NCI-H128 (cell line): Measurements from ENCODE around the gene SYCE3.

Experiments
- DNase-seq: peaks from one replicate; lab custom pipeline; 2025; ENCODE audit not compliant: unreplicated experiment; lab: John Stamatoyannopoulos, UW

The SYCE3 gene

GRCh38 chr22:50532824-50533796 is 29.6 kb downstream of the SYCE3 start:
- no peak for DNase-seq

- DNase-seq, result no peak
These were observed 30.6 kb downstream of the SYCE3 start for GRCh38 chr22:50531962-50532674.

DNA sequence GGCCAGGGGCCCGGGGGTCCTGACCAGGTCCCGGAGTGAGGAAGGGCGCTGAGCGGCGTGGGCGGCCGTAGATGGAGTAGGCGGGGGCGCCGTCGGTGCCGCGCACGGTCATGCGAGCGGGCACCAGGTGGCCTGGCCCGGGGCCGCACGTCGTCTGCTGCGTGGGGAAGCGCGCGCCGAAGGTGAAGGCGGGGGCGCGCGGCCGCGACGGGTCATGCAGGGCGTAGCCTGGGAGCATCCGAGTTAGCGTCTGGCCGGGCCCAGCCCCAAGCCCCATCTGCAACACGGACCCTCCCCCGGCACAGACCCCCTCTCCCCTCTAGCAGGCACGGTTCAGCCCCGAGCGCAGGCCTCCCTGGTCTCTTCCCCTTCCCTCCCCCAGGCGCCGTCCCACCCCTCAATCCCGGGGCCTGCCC is 31.2 kb downstream of the SYCE3 start:
- no peak for DNase-seq

GRCh38 chr22:50530877-50531545 is 31.7 kb downstream of the SYCE3 start:
- DNase-seq, result peak; percentile 9

DNA sequence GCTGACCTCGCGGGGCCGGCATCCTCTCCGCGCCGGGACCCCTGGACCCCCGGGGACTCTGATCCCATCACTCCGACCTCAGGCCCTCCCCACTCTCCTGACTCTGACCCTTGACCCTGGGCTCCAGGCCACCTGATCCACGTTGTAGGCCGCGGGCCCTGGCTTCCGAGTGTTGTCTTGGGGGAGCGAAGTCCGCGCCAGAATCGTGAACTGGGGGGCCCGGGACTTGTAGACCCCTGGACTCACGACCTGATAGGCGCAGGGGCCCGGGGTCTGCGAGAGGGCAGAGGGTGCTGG is 32.2 kb downstream of the SYCE3 start:
- DNase-seq, result no peak

- no peak for DNase-seq
These were observed 32.7 kb downstream of the SYCE3 start, which contains the start of gene TYMP for GRCh38 chr22:50529897-50530579. TYMP (minus strand) TSS chr22:50530012; CDS start chr22:50529709, 303 bp downstream.

- no peak for DNase-seq
These were observed 33.3 kb downstream of the SYCE3 start for GRCh38 chr22:50529416-50529896.

- DNase-seq, result no peak
These were observed 33.9 kb downstream of the SYCE3 start for GRCh38 chr22:50528682-50529415.

DNA sequence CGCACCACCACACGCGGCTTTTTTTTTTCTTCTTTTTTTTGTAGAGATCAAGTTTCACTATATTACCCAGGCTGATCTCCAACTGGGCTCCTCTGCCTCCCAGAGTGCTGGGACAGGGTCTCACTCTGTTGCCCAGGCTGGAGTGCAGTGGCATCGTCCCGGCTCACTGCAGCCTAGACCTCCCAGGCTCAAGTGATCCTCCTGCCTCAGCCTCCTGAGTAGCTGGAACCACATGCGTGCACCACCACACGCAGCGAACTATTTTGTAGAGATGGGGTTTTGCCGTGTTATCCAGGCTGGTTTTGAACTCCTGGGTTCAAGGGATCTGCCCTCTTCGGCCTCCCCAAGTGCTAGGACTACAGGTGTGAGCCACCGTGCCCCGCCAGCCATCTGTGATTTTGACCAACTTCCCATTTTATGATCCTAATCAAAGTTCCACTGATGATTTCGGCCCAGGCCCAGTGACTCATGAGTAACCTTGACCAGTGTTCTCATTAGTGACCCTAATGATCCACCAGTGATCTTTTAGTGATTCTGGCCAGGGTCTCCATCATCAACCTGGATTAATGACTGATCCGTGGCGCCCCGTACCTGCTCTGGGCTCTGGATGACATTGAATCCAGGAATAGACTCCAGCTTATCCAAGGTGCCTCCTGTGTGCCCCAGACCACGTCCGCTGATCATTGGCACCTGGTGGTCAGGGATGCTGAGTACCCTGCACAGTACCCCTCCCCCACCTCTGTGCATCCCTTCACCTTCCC is 34.6 kb downstream of the SYCE3 start:
- DNase-seq, result no peak

DNA sequence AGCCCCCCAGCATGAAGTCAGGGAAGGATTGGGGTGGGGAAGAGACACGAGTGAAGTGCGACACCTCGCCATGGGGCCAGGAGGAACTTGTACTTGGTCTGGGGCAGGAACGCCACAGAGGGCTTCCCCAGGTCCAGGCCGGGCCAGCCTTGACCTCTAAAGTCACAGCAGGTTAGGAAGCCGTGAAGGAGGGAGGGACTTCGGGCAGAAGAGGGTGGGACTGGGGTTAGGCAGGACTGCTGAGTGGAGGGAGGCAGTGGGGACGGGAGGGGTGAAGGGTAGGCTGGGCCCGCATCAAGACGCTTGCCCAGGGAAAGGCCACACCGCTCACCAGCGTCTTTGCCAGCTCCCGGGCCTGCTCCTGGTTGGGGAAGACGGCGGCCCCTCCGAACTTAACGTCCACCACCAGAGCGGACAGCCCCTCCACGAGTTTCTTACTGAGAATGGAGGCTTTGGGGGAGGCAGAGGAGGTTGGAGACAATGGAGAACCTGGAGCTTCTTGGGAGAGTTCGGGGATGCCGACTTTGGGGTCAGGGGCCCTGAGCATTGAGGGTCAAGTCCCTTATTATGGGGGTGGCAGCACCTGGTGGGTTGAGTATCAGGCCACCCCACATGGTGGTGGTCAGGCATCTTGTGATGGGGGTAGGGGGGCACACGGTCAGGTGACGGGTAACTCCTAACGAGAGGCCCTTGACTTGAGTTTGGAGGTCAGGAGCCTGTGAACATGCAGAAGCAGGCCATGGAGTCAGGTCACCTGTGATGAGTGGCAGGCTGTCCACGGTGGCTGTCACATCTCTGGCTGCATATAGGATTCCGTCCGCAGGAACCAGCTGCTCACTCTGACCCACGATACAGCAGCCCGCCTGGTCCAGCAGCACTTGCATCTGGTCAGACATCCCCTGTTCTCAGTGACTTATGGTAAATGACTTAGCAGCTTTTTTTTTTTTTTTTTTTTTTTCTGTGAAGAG is 35.6 kb downstream of the SYCE3 start:
- no peak for DNase-seq

GRCh38 chr22:50526108-50526833 is 36.4 kb downstream of the SYCE3 start:
- peak; percentile 30 for DNase-seq

- DNase-seq, result no peak
These were observed 36.9 kb downstream of the SYCE3 start for GRCh38 chr22:50525858-50526107.

GRCh38 chr22:50525104-50525857 is 37.4 kb downstream of the SYCE3 start, which contains the start of gene SCO2:
SCO2 (minus strand) TSS chr22:50525598; CDS start chr22:50524411, 1,187 bp downstream.
- DNase-seq, result peak; percentile 82

DNA sequence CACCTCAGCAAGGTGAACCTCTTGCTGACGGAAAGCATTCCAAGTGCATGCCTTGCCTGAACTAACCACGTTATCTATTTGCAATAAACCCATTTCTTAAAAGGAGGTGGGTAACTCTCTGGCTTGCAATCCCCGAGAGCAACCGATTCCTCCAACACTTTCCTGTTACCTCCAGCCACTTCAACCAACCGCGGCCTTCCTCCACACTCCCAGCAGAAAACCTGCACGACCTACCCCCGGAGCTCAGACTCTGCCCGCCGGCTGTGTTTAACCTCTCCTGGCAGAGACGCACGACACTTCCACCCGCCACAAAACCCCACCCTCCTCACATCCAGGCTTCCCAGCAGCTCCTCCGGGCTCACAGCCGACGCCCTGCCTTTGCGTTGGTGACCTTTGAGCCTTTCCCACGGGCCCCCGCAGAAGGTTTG is 38.0 kb downstream of the SYCE3 start:
- DNase-seq, result no peak

DNA sequence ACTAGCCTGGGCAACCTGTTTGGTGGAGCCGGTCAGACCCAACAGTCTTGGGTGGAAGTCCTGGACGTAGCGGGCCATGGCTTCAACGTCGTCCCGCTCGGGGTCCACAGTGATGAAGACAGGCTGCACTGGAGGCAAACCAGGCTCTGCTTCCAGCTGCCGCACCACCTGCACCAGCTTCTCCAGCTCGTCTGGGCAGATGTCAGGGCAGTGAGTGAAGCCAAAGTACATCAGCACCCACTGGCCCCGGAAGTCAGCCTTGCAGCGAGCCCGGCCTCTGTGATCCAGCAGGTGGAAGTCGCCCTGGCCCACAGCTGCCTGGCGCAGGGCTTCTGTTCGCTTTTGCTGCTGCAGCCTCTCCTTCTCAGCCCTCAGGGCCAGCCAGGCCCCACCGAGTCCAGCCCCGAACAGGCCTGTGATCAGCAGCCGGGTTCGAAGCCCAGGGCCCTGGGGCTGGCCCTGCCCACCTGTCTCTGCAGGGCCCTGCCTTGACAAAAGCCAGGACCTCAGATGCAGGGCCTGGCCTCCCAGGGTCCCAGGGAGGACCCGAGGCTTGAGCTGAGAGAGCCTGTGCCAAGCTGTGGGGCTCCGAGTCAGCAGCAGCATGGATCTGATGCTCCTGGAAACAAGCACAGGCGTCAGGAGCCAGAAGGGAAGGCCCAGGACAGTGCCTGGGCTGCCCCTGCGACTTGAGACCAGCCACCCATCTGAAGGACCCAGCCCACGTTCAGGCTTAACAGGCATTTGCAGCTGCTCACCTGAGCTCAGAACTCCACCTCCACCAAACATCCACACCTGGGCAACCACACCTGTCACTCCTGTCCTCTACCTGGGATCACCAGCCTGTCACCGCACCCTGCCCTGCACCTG is 38.7 kb downstream of the SYCE3 start:
- DNase-seq, result no peak

DNA sequence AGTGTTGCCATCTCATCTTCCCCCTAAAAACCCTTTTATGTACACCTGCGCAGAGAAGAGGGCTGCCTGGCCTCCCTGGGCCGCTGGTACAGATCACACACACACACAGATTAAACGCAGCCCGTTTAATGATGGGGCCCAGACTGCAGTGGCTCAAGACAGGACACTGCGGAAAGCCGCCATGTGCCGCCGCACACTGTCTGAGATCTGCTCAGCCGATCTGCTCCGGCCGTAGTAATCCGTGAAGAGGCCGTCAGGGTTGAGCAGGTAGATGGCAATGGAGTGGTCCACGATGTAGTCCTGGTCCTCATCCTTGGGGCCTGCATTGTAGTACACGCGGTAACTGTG is 39.3 kb downstream of the SYCE3 start:
- no peak for DNase-seq
